ENCODE results near the gene DCC. TPM values are rescaled to one million over a fixed set of nuclear protein-coding genes. Genes with fewer than 3 reads are reported as not detected.

Gene DCC
- total RNA-seq, 2 donors from 2014 or later, result 0.33 TPM; not detected in 1

GRCh38 chr18:52481116-52481515, 141.1 kb downstream of the DCC start:
- H3K36me3 ChIP-seq (replicated peaks in 1 of 2; ENCODE audit: insufficient read depth in 1 of 2, low read depth in 2 of 2), result no peaks in the 10 kb centered on the region

GRCh38 chr18:52484977-52485376, 145.0 kb downstream of the DCC start:
- DNase-seq, result no peak
- intact Hi-C loops (cut with DNase I), result no loop called here
- Histone ChIP-seq H3K36me3 (replicated peaks in 1 of 2; ENCODE audit: insufficient read depth in 1 of 2, low read depth in 2 of 2) (no peaks in the 10 kb centered on the region), H3K9me3 (no peaks in the 10 kb centered on the region), H3K27ac (no peak overlapping the region), H3K4me3 (no peak overlapping the region), H3K27me3 (no peaks in the 10 kb centered on the region), H3K4me1 (no peaks in the 10 kb centered on the region)
- no peak for ATAC-seq
- WGBS, 2 donors, result 55 to 59% methylated on average over 2 of the region's 2 CpGs
- TF ChIP-seq CTCF (IDR thresholded peaks at IDR 0.05) (peak in 1 of 7 experiments; percentile 1), POLR2A (IDR thresholded peaks at IDR 0.05) (no peak)

More at GRCh38 chr18:52481116-52481515, 141.1 kb downstream of the DCC start:
- no peak for ATAC-seq
- H3K4me1 ChIP-seq, result no peaks in the 10 kb centered on the region
- H3K27me3 ChIP-seq, result no peaks in the 10 kb centered on the region
- intact Hi-C loops (cut with DNase I), result no loop called here
- peak in 3 of 4 donors; percentile 41 to 72 (median 68) for DNase-seq
- H3K9me3 ChIP-seq, result no peaks in the 10 kb centered on the region
- no peak overlapping the region for H3K27ac ChIP-seq
- WGBS, 2 donors, result 59 to 63% methylated on average over 6 of the region's 6 CpGs
- no peak for TF ChIP-seq POLR2A (IDR thresholded peaks at IDR 0.05)
- TF ChIP-seq CTCF (IDR thresholded peaks at IDR 0.05), result peak in 1 of 7 experiments; percentile 12
- H3K4me3 ChIP-seq, result no peak overlapping the region

GRCh38 chr18:52486052-52486451, 146.1 kb downstream of the DCC start:
- ATAC-seq, result no peak
- intact Hi-C loops (cut with DNase I), result no loop called here
- no peak for TF ChIP-seq CTCF (IDR thresholded peaks at IDR 0.05)
- Histone ChIP-seq H3K9me3 (no peaks in the 10 kb centered on the region), H3K4me1 (no peaks in the 10 kb centered on the region), H3K27me3 (no peaks in the 10 kb centered on the region), H3K27ac (no peak overlapping the region), H3K36me3 (replicated peaks in 1 of 2; ENCODE audit: insufficient read depth in 1 of 2, low read depth in 2 of 2) (no peaks in the 10 kb centered on the region), H3K4me3 (no peak overlapping the region)
- WGBS, 2 donors, result 80 to 85% methylated on average over 6 of the region's 6 CpGs
- DNase-seq, result no peak

GRCh38 chr18:52489396-52490306, 149.7 kb downstream of the DCC start:
- no peaks in the 10 kb centered on the region for H3K4me1 ChIP-seq
- H3K4me3 ChIP-seq, result no peak overlapping the region
- ATAC-seq (no peak), DNase-seq (no peak)
- H3K36me3 ChIP-seq (replicated peaks in 1 of 2; ENCODE audit: insufficient read depth in 1 of 2, low read depth in 2 of 2), result no peaks in the 10 kb centered on the region
- no peak for TF ChIP-seq CTCF (IDR thresholded peaks at IDR 0.05)
- TF ChIP-seq POLR2A (IDR thresholded peaks at IDR 0.05), result no peak
- WGBS, 2 donors, result 38 to 44% methylated on average over 4 of the region's 4 CpGs
- H3K27ac ChIP-seq, result no peak overlapping the region
- H3K27me3 ChIP-seq, result no peaks in the 10 kb centered on the region
- intact Hi-C loops (cut with DNase I), result no loop called here
- no peaks in the 10 kb centered on the region for H3K9me3 ChIP-seq

GRCh38 chr18:52496426-52496825, 156.4 kb downstream of the DCC start:
- no peak overlapping the region for H3K27ac ChIP-seq
- ATAC-seq (no peak), DNase-seq (no peak)
- no peaks in the 10 kb centered on the region for H3K9me3 ChIP-seq
- TF ChIP-seq POLR2A (IDR thresholded peaks at IDR 0.05) (no peak), CTCF (IDR thresholded peaks at IDR 0.05) (no peak)
- no peak overlapping the region for H3K4me3 ChIP-seq
- H3K4me1 ChIP-seq, result no peaks in the 10 kb centered on the region
- H3K27me3 ChIP-seq, result no peaks in the 10 kb centered on the region
- intact Hi-C loops (cut with DNase I), result no loop called here
- H3K36me3 ChIP-seq (replicated peaks in 1 of 2; ENCODE audit: insufficient read depth in 1 of 2, low read depth in 2 of 2), result no peaks in the 10 kb centered on the region

All from body of pancreas (tissue), 4 donors.